Smooth muscle cell (in vitro differentiated cells): ENCODE data around the gene RICTOR. TPM values are rescaled to one million over a fixed set of nuclear protein-coding genes. Genes with fewer than 3 reads are reported as not detected.

ENCODE experiments used
- DNase-seq: peaks from one replicate; lab custom pipeline; 2025; ENCODE audit not compliant: unreplicated experiment; lab: John Stamatoyannopoulos, UW
- H2AFZ ChIP-seq: fragments of 200-600 bp; sonication (generic); 2 replicates; pipeline ENCODE4 v1.6.0; 2016; ENCODE audit warnings: antibody characterized with exemption, low read depth, mild to moderate bottlenecking
- H3F3A ChIP-seq: fragments of 200-600 bp; sonication (generic); 2 replicates; pipeline ENCODE4 v1.6.0; 2017; ENCODE audit warnings: antibody characterized with exemption, low read depth
- H3K27ac ChIP-seq: fragments of 200-600 bp; sonication (generic); 2 replicates; pipeline ENCODE4 v1.5.1; 2016; ENCODE audit warnings: low read depth, mild to moderate bottlenecking
- H3K27me3 ChIP-seq: fragments of 200-600 bp; sonication (generic); 2 replicates; pipeline ENCODE4 v1.6.1; 2016; ENCODE audit warnings: low read depth, mild to moderate bottlenecking
- H3K36me3 ChIP-seq: fragments of 200-600 bp; sonication (generic); 2 replicates; pipeline ENCODE4 v1.5.1; 2016; ENCODE audit warnings: low read depth
- H3K4me1 ChIP-seq: fragments of 200-600 bp; sonication (generic); 2 replicates; pipeline ENCODE4 v1.5.1; 2016; ENCODE audit warnings: low read depth
- H3K4me2 ChIP-seq: fragments of 200-600 bp; sonication (generic); 2 replicates; pipeline ENCODE4 v1.6.0; 2016; ENCODE audit warnings: mild to moderate bottlenecking
- H3K4me3 ChIP-seq: fragments of 200-600 bp; sonication (generic); 2 replicates; pipeline ENCODE4 v1.5.1; 2016; ENCODE audit warnings: mild to moderate bottlenecking
- H3K79me2 ChIP-seq: fragments of 200-600 bp; sonication (generic); 2 replicates; pipeline ENCODE4 v1.6.0; 2016; ENCODE audit warnings: low read depth, mild to moderate bottlenecking
- H3K9ac ChIP-seq: fragments of 200-600 bp; sonication (generic); 2 replicates; pipeline ENCODE4 v1.6.0; 2016; ENCODE audit warnings: low read depth
- H3K9me3 ChIP-seq: fragments of 200-600 bp; sonication (generic); replicated peaks from 2 replicates; pipeline ENCODE4 v1.5.1; 2016; ENCODE audit warnings: low read depth
- H4K20me1 ChIP-seq: fragments of 200-600 bp; sonication (generic); 2 replicates; pipeline ENCODE4 v1.6.0; 2016; ENCODE audit warnings: low read depth
- CTCF ChIP-seq: fragments of 200-600 bp; sonication (generic); IDR thresholded peaks from 2 replicates; pipeline ENCODE4 v1.5.1; 2017; ENCODE audit warnings: borderline replicate concordance, mild to moderate bottlenecking, antibody characterized with exemption; ENCODE audit not compliant: insufficient read depth, poor library complexity, severe bottlenecking
- WGBS: methylation state at CpG from one replicate; pipeline ENCODE4 v1.1.7; 2016; ENCODE audit warnings: low lambda C conversion rate; 5-methylcytosine and 5-hydroxymethylcytosine counted together
- polyA plus RNA-seq: library from polyadenylated mRNA; unstranded; fragments of >200 nt; fragmentation: Nextera tagmentation; extraction: Ambion mirVana; gene quantifications from 2 replicates; pipeline ENCODE4 v1.2.1, GENCODE V29; 2016
- total RNA-seq: library from RNA; depleted of rRNA; stranded (reverse); fragments of >200 nt; gene quantifications from 2 replicates; pipeline ENCODE4 v1.2.3, GENCODE V29; 2014

The RICTOR gene
- total and polyA plus RNA-seq, 2 experiments from 2014 or later: 3.6 to 30.2 TPM

- Histone ChIP-seq H3K4me3 (no peak overlapping the region), H2AFZ (no peak overlapping the region), H3K79me2 (peaks cover 29% of the 10 kb centered on the region), H3K27ac (no peak overlapping the region), H3K4me1 (peaks cover 30% of the 10 kb centered on the region), H3K9me3 (no peaks in the 10 kb centered on the region), H3K9ac (no peak overlapping the region), H4K20me1 (peaks cover 52% of the 10 kb centered on the region), H3K4me2 (no peak overlapping the region), H3K36me3 (no peaks in the 10 kb centered on the region), H3K27me3 (no peaks in the 10 kb centered on the region), H3F3A (no peaks in the 10 kb centered on the region)
- no peak for TF ChIP-seq CTCF
- no peak for DNase-seq
- 64% methylated on average over 1 of the region's 1 CpG for WGBS
These were observed 52.8 kb downstream of the RICTOR start for GRCh38 chr5:39021413-39021812.

- peaks cover 24% of the 10 kb centered on the region for H3K79me2 ChIP-seq
- 89% methylated on average over 3 of the region's 3 CpGs for WGBS
- no peaks in the 10 kb centered on the region for H3K27me3 ChIP-seq
- H3K36me3 ChIP-seq: no peaks in the 10 kb centered on the region
- no peak overlapping the region for H3K9ac ChIP-seq
- H3F3A ChIP-seq: peaks cover 8% of the 10 kb centered on the region
- no peak overlapping the region for H3K27ac ChIP-seq
- peaks cover 42% of the 10 kb centered on the region for H4K20me1 ChIP-seq
- no peak overlapping the region for H3K4me2 ChIP-seq
- no peak overlapping the region for H3K4me3 ChIP-seq
- H2AFZ ChIP-seq: no peak overlapping the region
- H3K9me3 ChIP-seq: no peaks in the 10 kb centered on the region
- peaks cover 36% of the 10 kb centered on the region for H3K4me1 ChIP-seq
- TF ChIP-seq CTCF: no peak
- no peak for DNase-seq
These were observed 53.7 kb downstream of the RICTOR start for GRCh38 chr5:39020458-39020857.

- Histone ChIP-seq H3K79me2 (peaks cover 19% of the 10 kb centered on the region), H3K36me3 (no peaks in the 10 kb centered on the region), H3K27me3 (no peaks in the 10 kb centered on the region), H4K20me1 (peaks cover 30% of the 10 kb centered on the region), H3F3A (peaks cover 9% of the 10 kb centered on the region), H2AFZ (no peak overlapping the region), H3K9me3 (no peaks in the 10 kb centered on the region), H3K9ac (no peak overlapping the region), H3K4me2 (no peak overlapping the region), H3K27ac (no peak overlapping the region), H3K4me3 (no peak overlapping the region), H3K4me1 (peaks cover 42% of the 10 kb centered on the region)
- 66% methylated on average over 4 of the region's 4 CpGs for WGBS
- TF ChIP-seq CTCF: no peak
- no peak for DNase-seq
These were observed 54.9 kb downstream of the RICTOR start for GRCh38 chr5:39019254-39019653.

GRCh38 chr5:39017504-39017903 lies 56.7 kb downstream of the RICTOR start:
- Histone ChIP-seq H3K27ac (no peak overlapping the region), H3K9me3 (no peaks in the 10 kb centered on the region), H3K27me3 (no peaks in the 10 kb centered on the region), H3K79me2 (peaks cover 12% of the 10 kb centered on the region), H3K9ac (no peak overlapping the region), H3K4me3 (no peak overlapping the region), H4K20me1 (peaks cover 13% of the 10 kb centered on the region), H3K4me1 (peaks cover 33% of the 10 kb centered on the region), H3K36me3 (peaks cover 3% of the 10 kb centered on the region), H3F3A (peaks cover 9% of the 10 kb centered on the region), H3K4me2 (no peak overlapping the region), H2AFZ (no peak overlapping the region)
- 99% methylated on average over 2 of the region's 2 CpGs for WGBS
- DNase-seq: no peak
- TF ChIP-seq CTCF: no peak
